SK-N-MC (cell line): ENCODE data around the gene LAMC3.

Source experiments
- EZH2 ChIP-seq: fragments of 200-600 bp; sonication (generic); IDR thresholded peaks from one replicate; pipeline ENCODE4 v1.6.1; 2017; ENCODE audit warnings: antibody characterized with exemption
- FOXP2 ChIP-seq: optimal IDR thresholded peaks from 2 replicates; pipeline ENCODE3; 2011; ENCODE audit warnings: mild to moderate bottlenecking, moderate library complexity; ENCODE audit not compliant: insufficient read depth; ENCODE audit errors: extremely low read length, control extremely low read depth
- POLR2AphosphoS5 ChIP-seq: IDR thresholded peaks from 2 replicates; pipeline ENCODE4 v1.6.1; 2012; ENCODE audit warnings: mild to moderate bottlenecking, low read depth, low read length, borderline replicate concordance

DNA sequence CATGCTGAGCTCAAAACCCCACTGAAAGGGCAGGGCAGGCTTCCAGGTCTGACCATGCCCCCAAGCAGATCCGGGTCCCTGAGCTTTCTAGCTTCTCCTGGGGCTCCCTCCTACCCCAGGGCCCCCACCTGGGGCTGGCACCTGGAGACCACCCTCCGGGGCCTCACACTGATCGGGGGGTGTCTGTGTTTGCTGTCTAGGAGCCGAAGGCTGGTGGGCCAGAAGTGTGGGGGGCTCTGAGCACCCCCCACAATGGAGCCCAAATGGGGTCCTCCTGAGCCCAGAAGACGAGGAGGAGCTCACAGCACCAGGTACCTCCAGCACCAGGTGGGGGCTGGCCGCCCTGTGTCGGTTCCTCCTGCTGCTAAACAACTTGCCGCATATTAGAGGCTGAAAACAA is 39.8 kb downstream of the LAMC3 start:
- TF ChIP-seq EZH2 (no peak), POLR2AphosphoS5 (no peak), FOXP2 (no peak)
